GM21367 (cell line): ENCODE measurements around the gene KLB.
"Not testable (repeated sequence)": the region's sequence is repeated elsewhere in the genome, so short reads cannot be mapped to it uniquely, and the experiment has no call there.

Experiments
- ATAC-seq: cut with Tn5 transposase; IDR thresholded peaks from one replicate; pipeline ENCODE4 v1.9.1; 2021; ENCODE audit not compliant: unreplicated experiment

Gene KLB

DNA sequence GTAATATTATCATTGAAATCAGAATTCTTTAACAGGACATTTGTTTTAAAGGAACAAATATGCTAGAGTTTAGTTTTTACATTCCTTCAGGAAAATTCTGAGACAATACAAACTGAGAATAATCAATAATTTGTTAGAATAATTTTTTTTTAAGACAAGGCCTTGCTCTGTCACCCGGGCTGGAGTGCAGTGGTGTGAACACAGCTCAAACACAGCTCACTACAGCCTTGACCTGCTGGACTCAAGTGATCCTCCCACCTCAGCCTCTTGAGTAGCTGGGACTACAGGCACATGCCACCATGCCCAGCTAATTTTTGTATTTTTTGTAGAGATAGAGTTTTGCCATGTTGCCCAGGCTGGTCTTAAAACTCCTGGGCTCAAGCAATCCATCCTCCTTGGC, 18.6 kb downstream of the KLB start:
- ATAC-seq: not testable (repeated sequence)

DNA sequence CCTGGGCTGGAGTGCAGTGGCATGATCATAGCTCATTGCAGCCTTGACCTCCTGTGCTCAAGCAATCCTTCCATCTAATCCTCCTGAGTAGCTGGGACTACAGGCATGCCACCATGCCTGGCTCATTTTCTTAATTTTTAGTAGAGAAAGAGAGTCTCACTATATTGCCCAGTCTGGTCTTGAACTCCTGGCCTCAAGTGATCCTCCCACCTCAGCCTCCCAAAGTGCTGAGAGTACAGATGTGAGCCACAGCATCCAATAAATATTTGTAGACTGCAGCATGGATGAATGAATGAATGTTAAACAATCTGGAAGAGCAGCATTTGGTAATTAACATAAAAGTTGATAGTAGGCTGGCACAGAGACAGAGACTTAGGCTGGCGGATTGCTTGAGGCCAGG, 20.0 kb downstream of the KLB start:
- no peak for ATAC-seq

DNA sequence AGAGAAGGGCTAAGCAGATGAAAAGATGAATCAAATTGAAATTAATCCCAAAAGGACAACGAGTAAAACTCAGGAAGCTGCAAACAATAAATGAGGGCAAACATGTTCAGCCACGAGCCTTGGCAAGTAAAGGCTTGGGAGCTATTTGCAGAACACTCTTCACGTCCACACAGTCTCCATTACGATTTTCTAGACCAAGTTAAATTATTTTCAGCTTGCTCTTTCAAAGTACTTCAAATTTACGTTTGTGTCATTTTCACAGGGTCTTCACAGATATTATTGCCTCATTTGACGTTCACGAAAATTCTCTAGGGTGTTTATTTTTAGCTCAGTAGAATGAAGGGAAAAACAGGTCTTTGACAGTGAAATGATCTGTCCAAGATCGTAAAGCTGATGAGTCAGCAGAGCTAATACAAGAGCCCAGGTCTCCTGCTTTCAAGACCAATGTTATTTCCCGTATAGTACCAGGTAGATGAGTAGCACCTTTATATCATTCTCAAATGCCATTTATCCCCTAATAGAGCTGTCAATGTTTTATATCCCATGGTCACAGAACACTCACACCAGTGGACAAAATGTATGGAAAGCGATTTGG, 20.9 kb downstream of the KLB start:
- no peak for ATAC-seq

DNA sequence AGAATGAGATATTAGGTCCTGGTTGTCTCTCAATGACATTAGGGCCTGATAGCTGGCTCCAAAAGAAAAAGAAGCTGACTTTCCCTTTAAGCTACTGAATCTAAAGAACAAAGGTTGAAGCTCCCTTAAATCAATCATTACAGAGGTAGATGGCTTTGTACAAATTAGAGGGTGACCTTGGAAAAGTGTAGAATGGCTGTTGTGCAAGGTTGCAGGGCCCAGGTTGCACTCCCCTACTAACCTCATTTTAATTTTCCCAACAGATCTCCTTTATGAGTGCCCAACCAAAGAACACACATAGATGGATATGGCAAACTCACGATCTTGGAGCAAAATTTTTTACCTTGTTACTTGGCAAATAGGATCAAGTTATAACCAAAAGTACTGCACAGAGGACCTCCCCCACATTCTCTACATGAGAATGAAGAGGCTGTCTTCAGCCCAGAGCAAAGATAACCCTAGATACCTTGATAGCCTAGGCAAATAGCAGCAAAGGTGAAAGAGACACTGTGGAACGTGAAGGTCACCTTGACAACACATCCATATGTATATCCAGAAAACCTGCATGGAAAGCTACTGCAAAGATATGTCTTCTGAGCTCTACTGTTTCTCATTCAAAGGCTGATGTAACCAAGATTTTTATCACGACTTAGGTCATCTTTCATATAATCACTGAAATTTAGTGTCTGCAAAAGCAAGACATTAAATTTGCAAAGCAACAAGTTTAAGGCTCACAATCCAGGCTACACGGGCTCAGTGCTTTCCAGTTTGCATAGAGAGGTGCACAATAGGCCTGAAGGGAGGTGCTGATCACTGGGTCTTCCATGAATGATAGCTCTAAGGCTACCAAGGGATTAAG, 23.0 kb downstream of the KLB start:
- ATAC-seq: no peak

DNA sequence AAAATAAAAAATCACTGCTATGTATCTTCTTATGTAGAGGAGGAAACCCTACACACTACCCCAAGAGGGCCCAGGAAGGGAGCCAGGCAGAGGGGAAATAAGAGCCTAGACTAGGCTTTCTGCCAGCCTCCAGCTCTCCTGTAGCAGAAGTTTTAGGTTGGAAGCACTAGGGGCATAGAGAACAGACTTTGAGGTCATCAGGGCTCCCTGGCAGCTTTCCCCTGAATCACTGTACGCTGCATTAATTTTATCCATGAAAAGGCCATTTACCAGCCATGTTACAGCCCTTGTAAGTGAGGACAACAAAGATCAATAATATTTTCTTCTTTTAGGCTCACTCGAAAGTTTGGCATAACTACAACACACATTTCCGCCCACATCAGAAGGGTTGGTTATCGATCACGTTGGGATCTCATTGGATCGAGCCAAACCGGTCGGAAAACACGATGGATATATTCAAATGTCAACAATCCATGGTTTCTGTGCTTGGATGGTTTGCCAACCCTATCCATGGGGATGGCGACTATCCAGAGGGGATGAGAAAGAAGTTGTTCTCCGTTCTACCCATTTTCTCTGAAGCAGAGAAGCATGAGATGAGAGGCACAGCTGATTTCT, 27.3 kb downstream of the KLB start:
- ATAC-seq: no peak

DNA sequence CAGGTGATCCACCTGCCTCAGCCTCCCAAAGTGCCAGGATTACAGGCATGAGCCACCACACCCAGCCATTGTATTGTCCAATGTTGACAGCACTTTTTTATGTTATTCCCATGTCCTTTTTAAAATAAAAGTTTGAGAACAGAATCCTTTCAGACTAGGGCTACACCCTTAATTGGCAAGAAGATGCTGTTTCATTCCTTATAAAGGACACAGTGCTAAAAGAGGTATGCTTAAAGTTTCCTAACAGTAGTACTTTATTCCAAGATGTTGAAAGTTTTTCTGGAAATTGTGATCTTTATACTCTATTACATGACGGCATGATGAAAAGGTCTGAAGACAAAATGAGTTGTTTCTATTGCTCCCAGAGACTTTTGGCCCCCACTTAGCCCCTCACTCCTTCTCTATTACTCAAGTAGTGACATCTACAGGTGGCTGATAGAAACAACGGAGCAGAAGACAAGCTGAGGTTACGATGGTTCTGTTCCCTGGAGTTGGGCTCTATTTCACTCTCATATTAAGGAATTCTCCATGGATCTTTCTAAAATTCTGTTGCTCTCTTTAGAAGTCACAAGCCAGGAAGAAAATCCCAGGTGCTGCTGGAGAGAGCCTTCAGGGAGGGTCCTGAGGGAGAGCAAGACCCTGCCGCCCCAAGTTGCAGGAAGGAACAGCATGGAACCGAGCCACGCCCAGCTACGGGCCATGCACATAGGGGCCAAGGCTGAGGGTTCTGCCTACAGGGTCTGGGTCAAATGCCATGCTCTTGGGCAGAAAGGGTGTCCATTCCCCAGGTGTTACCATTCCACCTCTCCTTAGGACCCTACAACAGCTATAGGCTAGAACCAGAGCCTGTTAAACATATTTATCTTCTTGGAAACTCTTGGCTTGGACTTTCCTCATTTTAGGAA, 29.2 kb downstream of the KLB start:
- ATAC-seq: no peak

DNA sequence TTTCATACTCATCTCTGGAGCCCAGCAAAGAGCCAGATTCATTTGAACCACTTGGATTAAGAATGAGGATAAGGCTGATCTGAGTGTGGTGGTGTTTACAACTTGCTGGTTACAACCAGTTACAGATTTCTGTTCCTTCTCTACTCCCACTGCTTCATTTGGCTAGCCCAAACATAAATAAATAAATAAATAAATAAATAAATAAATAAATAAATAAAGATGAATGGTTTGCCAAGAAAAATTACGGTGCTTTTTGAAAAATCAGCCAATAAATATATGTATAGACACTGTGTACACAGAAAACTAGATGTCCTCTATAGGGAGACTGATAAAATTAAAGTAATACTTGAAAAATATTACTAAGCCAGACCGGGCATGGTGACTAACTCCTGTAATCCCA, 34.9 kb downstream of the KLB start:
- ATAC-seq: no peak

DNA sequence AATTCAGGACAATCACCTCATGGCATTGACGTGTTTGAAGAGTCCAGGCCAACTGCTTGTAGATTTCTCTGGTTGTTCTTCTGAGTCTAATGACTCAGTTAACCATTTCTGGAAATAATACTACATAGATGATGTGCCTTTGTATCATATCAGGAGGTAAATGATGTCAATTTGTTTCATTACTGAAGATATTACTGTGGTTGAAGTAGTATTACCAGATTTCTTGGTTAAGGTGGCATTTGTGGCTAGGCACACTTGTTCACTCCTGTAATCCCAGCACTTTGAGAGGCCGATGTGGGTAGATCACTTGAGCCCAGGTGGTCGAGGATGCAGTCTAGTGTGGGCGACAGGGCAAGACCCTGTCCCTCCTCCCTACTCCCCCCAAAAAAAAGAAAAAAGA, 36.3 kb downstream of the KLB start:
- ATAC-seq: no peak

DNA sequence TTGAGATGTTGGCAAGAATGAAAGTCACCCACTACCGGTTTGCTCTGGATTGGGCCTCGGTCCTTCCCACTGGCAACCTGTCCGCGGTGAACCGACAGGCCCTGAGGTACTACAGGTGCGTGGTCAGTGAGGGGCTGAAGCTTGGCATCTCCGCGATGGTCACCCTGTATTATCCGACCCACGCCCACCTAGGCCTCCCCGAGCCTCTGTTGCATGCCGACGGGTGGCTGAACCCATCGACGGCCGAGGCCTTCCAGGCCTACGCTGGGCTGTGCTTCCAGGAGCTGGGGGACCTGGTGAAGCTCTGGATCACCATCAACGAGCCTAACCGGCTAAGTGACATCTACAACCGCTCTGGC, 39.7 kb downstream of the KLB start:
- no peak for ATAC-seq

DNA sequence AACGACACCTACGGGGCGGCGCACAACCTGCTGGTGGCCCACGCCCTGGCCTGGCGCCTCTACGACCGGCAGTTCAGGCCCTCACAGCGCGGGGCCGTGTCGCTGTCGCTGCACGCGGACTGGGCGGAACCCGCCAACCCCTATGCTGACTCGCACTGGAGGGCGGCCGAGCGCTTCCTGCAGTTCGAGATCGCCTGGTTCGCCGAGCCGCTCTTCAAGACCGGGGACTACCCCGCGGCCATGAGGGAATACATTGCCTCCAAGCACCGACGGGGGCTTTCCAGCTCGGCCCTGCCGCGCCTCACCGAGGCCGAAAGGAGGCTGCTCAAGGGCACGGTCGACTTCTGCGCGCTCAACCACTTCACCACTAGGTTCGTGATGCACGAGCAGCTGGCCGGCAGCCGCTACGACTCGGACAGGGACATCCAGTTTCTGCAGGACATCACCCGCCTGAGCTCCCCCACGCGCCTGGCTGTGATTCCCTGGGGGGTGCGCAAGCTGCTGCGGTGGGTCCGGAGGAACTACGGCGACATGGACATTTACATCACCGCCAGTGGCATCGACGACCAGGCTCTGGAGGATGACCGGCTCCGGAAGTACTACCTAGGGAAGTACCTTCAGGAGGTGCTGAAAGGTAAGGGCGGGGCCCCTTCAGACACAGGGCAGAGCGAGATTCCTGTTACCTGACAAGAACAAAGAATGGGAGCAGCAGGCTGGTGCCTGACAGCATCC, 40.3 kb downstream of the KLB start:
- ATAC-seq: peak; percentile 78

DNA sequence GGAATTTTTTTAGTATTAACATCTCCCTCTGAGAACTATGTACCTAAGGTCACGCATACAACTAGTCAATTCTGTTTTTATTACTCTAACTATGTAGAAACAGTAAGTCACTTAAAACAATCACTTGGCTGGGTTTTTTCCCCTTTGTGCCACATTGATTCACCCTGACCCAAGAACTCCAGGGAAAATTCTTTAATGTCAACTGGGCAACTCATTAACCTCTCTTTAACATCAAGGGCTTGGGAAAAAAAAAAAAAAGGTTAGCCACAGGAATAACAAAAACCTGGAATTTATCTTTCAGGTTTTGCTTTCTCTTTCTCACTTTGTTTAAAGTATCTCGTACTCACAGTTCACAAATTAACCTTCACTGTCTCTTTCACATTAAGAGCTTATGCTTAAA, 43.9 kb downstream of the KLB start:
- no peak for ATAC-seq

DNA sequence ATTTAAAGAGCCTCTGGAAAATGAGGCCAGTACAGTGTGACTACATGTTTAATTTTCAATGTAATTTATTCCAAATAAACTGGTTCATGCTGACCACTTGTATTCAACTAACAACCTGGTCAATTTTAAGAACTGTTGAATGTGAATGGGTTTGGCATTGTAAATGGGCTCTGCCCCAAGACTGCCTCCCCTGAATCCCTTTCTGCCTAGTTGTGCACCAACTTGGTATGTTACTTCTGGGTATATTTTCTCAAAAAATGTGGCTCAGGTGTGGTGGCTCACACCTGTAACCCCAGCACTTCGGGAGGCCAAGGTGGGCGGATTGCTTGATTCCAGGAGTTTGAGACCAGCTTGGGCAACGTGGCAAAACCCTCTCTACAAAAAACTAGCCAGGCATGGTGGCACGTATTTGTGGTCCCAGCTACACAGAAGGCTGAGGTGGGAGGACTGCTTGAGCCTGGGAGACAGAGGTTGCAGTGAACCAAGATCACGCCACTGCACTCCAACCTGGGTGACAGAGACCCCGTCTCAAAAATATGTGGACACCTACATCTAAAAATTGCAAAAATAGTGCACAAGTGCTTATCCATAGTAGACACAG, 44.8 kb downstream of the KLB start:
- ATAC-seq: no peak

DNA sequence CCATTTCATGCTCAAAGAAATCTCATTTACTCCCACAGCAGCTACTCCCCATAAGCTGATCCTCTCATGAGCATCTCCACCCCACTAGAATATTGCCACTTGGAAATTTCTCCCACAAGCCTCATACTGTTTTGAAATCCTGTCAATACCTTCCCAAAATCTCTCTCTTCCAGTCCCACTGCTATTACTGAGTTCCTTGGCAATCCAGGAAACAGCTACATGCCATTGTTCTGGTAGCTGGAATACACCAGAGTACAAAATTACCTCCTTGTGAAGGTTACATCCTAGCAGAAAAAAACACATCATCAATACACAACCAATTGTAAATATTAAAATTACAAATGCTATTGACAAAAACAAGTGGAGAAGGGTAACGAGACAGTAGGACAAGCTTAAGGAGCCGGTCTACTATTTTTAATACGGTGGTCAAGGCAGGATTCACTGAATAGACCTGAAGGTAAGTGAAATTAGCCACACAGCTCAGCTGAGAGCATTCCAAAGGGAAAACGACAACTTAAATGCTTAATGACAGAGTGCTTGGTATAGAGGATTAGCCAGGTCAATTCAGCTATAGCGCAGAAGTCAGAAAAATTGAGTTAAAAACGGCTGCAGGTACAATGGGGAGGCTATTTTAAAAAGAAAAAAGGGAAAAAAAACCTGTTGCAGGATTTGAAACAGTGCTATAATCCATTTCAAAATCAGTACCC, 45.6 kb downstream of the KLB start:
- no peak for ATAC-seq

DNA sequence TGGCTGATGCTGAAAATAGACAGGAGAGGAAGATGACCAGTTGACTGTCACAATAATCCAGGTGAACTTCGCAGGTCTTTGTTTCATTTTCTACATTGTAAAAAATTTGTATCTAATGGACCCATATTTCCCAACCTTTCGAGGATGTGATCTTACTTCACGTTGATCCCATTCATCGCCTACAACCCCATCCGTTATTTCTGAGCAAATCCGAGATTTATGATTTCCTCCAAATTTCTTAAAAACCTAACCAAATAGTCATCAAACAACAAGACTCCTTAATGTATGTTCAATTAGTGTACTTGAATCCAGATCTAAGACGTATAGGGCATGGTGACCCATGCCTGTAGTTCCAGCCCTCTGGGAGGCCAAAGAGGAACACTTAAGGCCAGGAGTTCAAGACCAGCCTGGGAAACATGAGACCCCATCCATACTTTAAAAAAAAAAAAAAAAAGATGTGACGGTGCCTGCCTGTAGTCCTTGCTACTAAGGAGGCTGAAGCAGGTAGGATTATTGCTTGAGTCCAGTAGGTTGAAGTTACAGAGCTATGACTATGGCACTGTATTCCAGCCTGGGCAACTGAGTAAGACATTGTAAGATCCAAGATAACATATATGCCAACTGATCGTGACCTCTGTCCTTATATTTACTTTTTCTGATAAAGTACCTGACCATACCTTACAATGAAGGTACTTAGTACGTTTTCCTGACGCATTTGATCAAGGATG, 46.3 kb downstream of the KLB start:
- ATAC-seq: no peak

DNA sequence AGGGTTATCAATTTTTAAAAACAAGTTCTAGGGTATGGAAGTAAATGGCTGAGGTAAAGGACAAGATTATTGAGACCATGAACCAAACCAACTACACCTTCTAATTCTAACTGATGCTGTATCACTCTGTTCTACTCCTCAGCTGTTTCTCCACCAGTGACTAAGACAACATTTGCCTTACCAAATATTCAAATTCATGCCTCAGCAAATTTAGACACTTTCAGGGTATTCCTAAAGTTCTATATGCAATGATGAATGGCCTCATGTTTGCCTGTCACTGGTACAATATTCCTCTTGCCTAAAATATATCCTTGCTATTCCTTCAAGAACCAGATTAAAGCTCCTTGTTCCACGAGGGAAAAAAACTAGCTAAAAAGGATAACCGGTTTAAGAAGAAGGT, 47.0 kb downstream of the KLB start:
- ATAC-seq: no peak

DNA sequence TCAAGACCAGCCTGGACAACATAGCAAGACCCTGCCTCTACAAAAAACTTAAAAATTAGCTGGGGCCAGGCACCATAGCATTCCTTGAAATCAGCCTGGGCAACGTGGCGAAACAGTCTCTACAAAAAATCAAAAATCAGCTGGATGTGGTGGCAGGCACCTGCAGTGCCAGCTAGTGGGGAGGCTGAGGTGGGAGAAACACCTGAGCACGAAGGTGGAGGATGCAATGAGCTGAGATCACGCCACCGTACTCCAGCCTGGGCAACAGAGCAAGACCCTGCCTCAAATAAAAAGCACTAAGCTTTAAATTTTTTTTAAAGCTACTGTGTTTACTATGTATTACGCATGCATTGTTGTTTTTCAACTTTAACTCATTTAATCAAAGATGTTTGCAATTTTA, 48.8 kb downstream of the KLB start:
- no peak for ATAC-seq

DNA sequence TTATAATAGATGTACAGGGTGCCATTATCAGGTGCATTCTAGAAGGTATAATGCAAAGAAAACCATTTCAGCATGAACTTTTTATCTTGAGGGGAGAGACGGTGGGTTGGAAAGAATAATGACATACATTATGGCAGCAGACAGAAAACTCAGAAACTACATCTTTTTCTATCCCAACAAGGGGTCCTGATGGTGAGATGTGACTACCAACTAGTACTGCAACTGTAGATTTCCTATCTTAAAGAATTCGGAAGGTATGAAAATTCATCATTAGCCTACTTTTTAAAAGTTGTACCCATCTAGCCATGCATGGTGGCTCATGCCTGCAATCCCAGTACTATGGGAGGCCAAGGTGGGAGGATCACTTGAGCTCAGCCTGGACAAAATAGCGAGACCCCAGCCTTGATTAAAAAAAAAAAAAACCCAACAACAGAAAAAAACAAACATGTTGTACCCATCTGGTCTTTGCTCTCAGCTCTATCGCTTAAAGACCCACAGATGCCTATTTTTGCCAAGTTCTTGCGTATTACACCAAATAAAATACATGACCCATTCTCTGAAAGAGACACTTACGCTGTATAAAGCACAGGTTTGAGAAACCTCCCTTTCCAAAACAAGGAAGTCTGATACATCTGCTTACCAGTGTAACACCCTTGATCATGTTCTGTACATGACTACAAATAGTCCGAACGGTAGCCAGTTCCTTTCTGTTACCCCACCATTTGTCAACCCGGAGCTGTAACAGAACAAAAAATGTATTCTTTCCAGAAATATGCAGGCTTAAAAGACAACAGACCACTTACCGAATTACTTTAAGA, 50.4 kb downstream of the KLB start:
- ATAC-seq: no peak

DNA sequence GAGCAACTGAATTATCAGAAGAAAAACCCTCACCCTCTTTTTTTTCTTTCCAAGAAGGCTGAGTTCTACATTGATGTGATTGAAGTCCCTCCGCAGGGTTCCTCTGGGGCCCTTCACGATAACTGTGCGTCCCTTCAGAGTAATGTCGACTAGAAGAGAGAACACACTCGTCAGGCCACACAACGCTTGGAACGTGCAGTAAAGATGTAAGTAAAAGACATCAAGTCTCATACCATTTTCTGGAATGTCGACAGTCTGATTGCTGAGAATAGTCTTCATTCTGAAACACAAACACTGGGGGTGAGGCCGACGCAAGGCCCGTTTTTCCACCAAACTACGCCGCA, 51.4 kb downstream of the KLB start:
- not testable (repeated sequence) for ATAC-seq
